Measurements from ENCODE around the gene IGLL1.
"Not testable (repeated sequence)": the region's sequence is repeated elsewhere in the genome, so short reads cannot be mapped to it uniquely, and the experiment has no call there.

The IGLL1 gene

GRCh38 chr22:23565915-23566704 lies 14.0 kb downstream of the IGLL1 start:
- TF ChIP-seq CTCF (conservative IDR thresholded peaks at IDR 0.05; ENCODE audit: control insufficient read depth, insufficient read depth, low read depth, low read length): no peak
- no peak overlapping the region for H3K4me3 ChIP-seq (ENCODE audit: control insufficient read depth, low read depth, low read length)
- DNase-seq (ENCODE audit: low read depth): no peak

GRCh38 chr22:23565305-23565914 lies 14.7 kb downstream of the IGLL1 start:
- no peak overlapping the region for H3K4me3 ChIP-seq (ENCODE audit: control insufficient read depth, low read depth, low read length)
- peak; percentile 5 for DNase-seq (ENCODE audit: low read depth)
- TF ChIP-seq CTCF (conservative IDR thresholded peaks at IDR 0.05; ENCODE audit: control insufficient read depth, insufficient read depth, low read depth, low read length): no peak

- H3K4me3 ChIP-seq (ENCODE audit: control insufficient read depth, low read depth, low read length): no peak overlapping the region
- no peak for DNase-seq (ENCODE audit: low read depth)
- TF ChIP-seq CTCF (conservative IDR thresholded peaks at IDR 0.05; ENCODE audit: control insufficient read depth, insufficient read depth, low read depth, low read length): no peak
Observed at GRCh38 chr22:23564276-23564675, 15.8 kb downstream of the IGLL1 start.

GRCh38 chr22:23563111-23563510 lies 17.0 kb downstream of the IGLL1 start:
- no peak for DNase-seq (ENCODE audit: low read depth)
- H3K4me3 ChIP-seq (ENCODE audit: control insufficient read depth, low read depth, low read length): no peak overlapping the region
- no peak for TF ChIP-seq CTCF (conservative IDR thresholded peaks at IDR 0.05; ENCODE audit: control insufficient read depth, insufficient read depth, low read depth, low read length)

GRCh38 chr22:23562186-23562585 lies 17.9 kb downstream of the IGLL1 start:
- H3K4me3 ChIP-seq (ENCODE audit: control insufficient read depth, low read depth, low read length): no peak overlapping the region
- no peak for DNase-seq (ENCODE audit: low read depth)
- no peak for TF ChIP-seq CTCF (conservative IDR thresholded peaks at IDR 0.05; ENCODE audit: control insufficient read depth, insufficient read depth, low read depth, low read length)

- DNase-seq (ENCODE audit: low read depth); H3K4me3 ChIP-seq (ENCODE audit: control insufficient read depth, low read depth, low read length): not testable (repeated sequence)
Observed at GRCh38 chr22:23561025-23561510, 19.0 kb downstream of the IGLL1 start.

GRCh38 chr22:23560215-23560614 lies 19.9 kb downstream of the IGLL1 start:
- H3K4me3 ChIP-seq (ENCODE audit: control insufficient read depth, low read depth, low read length); DNase-seq (ENCODE audit: low read depth): not testable (repeated sequence)
